ENCODE results near the gene NR1I3.

- TF ChIP-seq, protein P1, sequence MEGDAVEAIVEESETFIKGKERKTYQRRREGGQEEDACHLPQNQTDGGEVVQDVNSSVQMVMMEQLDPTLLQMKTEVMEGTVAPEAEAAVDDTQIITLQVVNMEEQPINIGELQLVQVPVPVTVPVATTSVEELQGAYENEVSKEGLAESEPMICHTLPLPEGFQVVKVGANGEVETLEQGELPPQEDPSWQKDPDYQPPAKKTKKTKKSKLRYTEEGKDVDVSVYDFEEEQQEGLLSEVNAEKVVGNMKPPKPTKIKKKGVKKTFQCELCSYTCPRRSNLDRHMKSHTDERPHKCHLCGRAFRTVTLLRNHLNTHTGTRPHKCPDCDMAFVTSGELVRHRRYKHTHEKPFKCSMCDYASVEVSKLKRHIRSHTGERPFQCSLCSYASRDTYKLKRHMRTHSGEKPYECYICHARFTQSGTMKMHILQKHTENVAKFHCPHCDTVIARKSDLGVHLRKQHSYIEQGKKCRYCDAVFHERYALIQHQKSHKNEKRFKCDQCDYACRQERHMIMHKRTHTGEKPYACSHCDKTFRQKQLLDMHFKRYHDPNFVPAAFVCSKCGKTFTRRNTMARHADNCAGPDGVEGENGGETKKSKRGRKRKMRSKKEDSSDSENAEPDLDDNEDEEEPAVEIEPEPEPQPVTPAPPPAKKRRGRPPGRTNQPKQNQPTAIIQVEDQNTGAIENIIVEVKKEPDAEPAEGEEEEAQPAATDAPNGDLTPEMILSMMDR (IDR thresholded peaks at IDR 0.05) = no peak
- TF ChIP-seq POLR2A (IDR thresholded peaks at IDR 0.05) = peak; percentile 50
- TF ChIP-seq POLR2AphosphoS5 (IDR thresholded peaks at IDR 0.05) = peak; percentile 21 to 79 (median 49)
- no peak for TF ChIP-seq EP300 (IDR thresholded peaks at IDR 0.05; ENCODE audit: low read depth)
Measured at GRCh38 chr1:161215076-161215475, 22.9 kb downstream of the NR1I3 start, which contains the start of gene FCER1G.
